Fibroblast of skin of scalp (primary cell): ENCODE results near the gene PLG.
"Not testable (repeated sequence)": the region's sequence is repeated elsewhere in the genome, so short reads cannot be mapped to it uniquely, and the experiment has no call there.

Source experiments
- DNase-seq: peaks from one replicate; pipeline ENCODE4 v3.0.0-alpha.2; 2013

PLG gene

GRCh38 chr6:160704688-160705087 is 2.6 kb downstream of the PLG start:
- DNase-seq, result not testable (repeated sequence)

GRCh38 chr6:160708993-160709392 is 6.9 kb downstream of the PLG start:
- not testable (repeated sequence) for DNase-seq

GRCh38 chr6:160714731-160715316 is 12.8 kb downstream of the PLG start:
- peak; percentile 91 for DNase-seq

GRCh38 chr6:160730911-160731310 is 28.9 kb downstream of the PLG start:
- no peak for DNase-seq

- DNase-seq, result peak; percentile 53
Measured at GRCh38 chr6:160733050-160733646, 31.1 kb downstream of the PLG start.

GRCh38 chr6:160734627-160735026 is 32.6 kb downstream of the PLG start:
- DNase-seq, result no peak

- DNase-seq, result no peak
Measured at GRCh38 chr6:160735523-160735922, 33.5 kb downstream of the PLG start.

- no peak for DNase-seq
Measured at GRCh38 chr6:160737934-160738333, 35.9 kb downstream of the PLG start.

GRCh38 chr6:160739955-160740354 is 37.9 kb downstream of the PLG start:
- DNase-seq, result no peak

- not testable (repeated sequence) for DNase-seq
Measured at GRCh38 chr6:160741012-160741411, 39.0 kb downstream of the PLG start.

- no peak for DNase-seq
Measured at GRCh38 chr6:160742090-160742489, 40.0 kb downstream of the PLG start.

GRCh38 chr6:160750276-160750689 is 48.2 kb downstream of the PLG start:
- no peak for DNase-seq

GRCh38 chr6:160753211-160753610 is 51.2 kb downstream of the PLG start:
- not testable (repeated sequence) for DNase-seq

- no peak for DNase-seq
Measured at GRCh38 chr6:160755165-160755564, 53.1 kb downstream of the PLG start.

- DNase-seq, result no peak
Measured at GRCh38 chr6:160756021-160756420, 54.0 kb downstream of the PLG start.

- no peak for DNase-seq
Measured at GRCh38 chr6:160756871-160757270, 54.8 kb downstream of the PLG start.

- no peak for DNase-seq
Measured at GRCh38 chr6:160764847-160765246, 62.8 kb downstream of the PLG start.

GRCh38 chr6:160765412-160765811 is 63.4 kb downstream of the PLG start:
- no peak for DNase-seq

- no peak for DNase-seq
Measured at GRCh38 chr6:160766657-160766988, 64.6 kb downstream of the PLG start.

- DNase-seq, result peak; percentile 43
Measured at GRCh38 chr6:160766989-160767646, 65.1 kb downstream of the PLG start.

- DNase-seq, result no peak
Measured at GRCh38 chr6:160767647-160768019, 65.6 kb downstream of the PLG start.

GRCh38 chr6:160768101-160768500 is 66.1 kb downstream of the PLG start:
- no peak for DNase-seq

GRCh38 chr6:160774399-160774798 is 72.4 kb downstream of the PLG start:
- DNase-seq, result no peak

- no peak for DNase-seq
Measured at GRCh38 chr6:160775792-160776580, 73.9 kb downstream of the PLG start.
